Keratinocyte (primary cell): ENCODE results near the gene PLEK. TPM values are rescaled to one million over a fixed set of nuclear protein-coding genes. Genes with fewer than 3 reads are reported as not detected.

ENCODE experiments used
- DNase-seq: peaks from one replicate; pipeline ENCODE4 v3.0.0-alpha.2; 2011; ENCODE audit warnings: low read depth, missing footprints, low spot score
- FAIRE-seq: peaks from 2 replicates; lab custom pipeline; 2011; peaks lifted over from hg19 to GRCh38; lab: Jason Lieb, UNC
- H2AFZ ChIP-seq: 2 replicates; pipeline ENCODE4 v1.6.0; 2012; ENCODE audit warnings: low read length, control low read depth, inconsistent platforms; ENCODE audit not compliant: control insufficient read depth
- H3K27ac ChIP-seq: 2 replicates; pipeline ENCODE4 v1.5.1; 2011; ENCODE audit warnings: low read length; ENCODE audit not compliant: control insufficient read depth, insufficient read depth
- H3K27me3 ChIP-seq: 3 replicates; pipeline ENCODE4 v1.6.0; 2011; ENCODE audit warnings: low read length; ENCODE audit not compliant: control insufficient read depth, insufficient read depth; ENCODE audit errors: extremely low read depth
- H3K36me3 ChIP-seq, 2 experiments: 2 replicates in 1 of 2; 3 replicates in 1 of 2; pipeline ENCODE4 v1.5.1; 2011; ENCODE audit warnings: low read length in 2 of 2, mild to moderate bottlenecking in 1 of 2; ENCODE audit not compliant: control insufficient read depth in 2 of 2, insufficient read depth in 2 of 2; ENCODE audit errors: extremely low read depth in 1 of 2
- H3K4me1 ChIP-seq: 3 replicates; pipeline ENCODE4 v1.5.1; 2011; ENCODE audit warnings: low read length; ENCODE audit not compliant: control insufficient read depth, insufficient read depth; ENCODE audit errors: extremely low read depth
- H3K4me2 ChIP-seq: 3 replicates; pipeline ENCODE4 v1.6.0; 2011; ENCODE audit warnings: low read depth, low read length; ENCODE audit not compliant: control insufficient read depth, insufficient read depth; ENCODE audit errors: extremely low read depth
- H3K4me3 ChIP-seq, 3 experiments: fragments of 200-600 bp in 1 of 3; sonication (generic) in 1 of 3; 2 replicates in 2 of 3; 3 replicates in 1 of 3; pipeline ENCODE4 v1.5.1; 2011 to 2016; ENCODE audit warnings: low read length in 3 of 3, mild to moderate bottlenecking in 3 of 3, control low read depth in 2 of 3, inconsistent platforms in 1 of 3, low read depth in 1 of 3, mixed read lengths in 1 of 3, mixed run types in 1 of 3, moderate library complexity in 1 of 3; ENCODE audit not compliant: control insufficient read depth in 2 of 3, insufficient read depth in 2 of 3; ENCODE audit errors: extremely low read depth in 1 of 3
- H3K79me2 ChIP-seq: 2 replicates; pipeline ENCODE4 v1.6.0; 2012; ENCODE audit warnings: low read length; ENCODE audit not compliant: control insufficient read depth, insufficient read depth
- H3K9ac ChIP-seq: 3 replicates; pipeline ENCODE4 v1.6.0; 2011; ENCODE audit warnings: low read length; ENCODE audit not compliant: control insufficient read depth, insufficient read depth; ENCODE audit errors: extremely low read depth
- H3K9me1 ChIP-seq: 3 replicates; pipeline ENCODE4 v1.6.0; 2011; ENCODE audit warnings: low read length; ENCODE audit not compliant: control insufficient read depth, insufficient read depth; ENCODE audit errors: extremely low read depth
- H3K9me3 ChIP-seq: 2 replicates; pipeline ENCODE4 v1.5.1; 2012; ENCODE audit warnings: low read depth, low read length; ENCODE audit not compliant: control insufficient read depth
- H4K20me1 ChIP-seq: 3 replicates; pipeline ENCODE4 v1.6.0; 2011; ENCODE audit warnings: low read length; ENCODE audit not compliant: control insufficient read depth, insufficient read depth; ENCODE audit errors: extremely low read depth
- CTCF ChIP-seq, 3 experiments: IDR thresholded peaks in 1 of 3; conservative IDR thresholded peaks in 1 of 3; optimal IDR thresholded peaks in 1 of 3; 2 replicates in 2 of 3; 3 replicates in 1 of 3; pipeline versions ENCODE3 to v1.5.1; 2011; ENCODE audit warnings: low read length in 3 of 3, mild to moderate bottlenecking in 3 of 3, moderate library complexity in 2 of 3, control low read depth in 1 of 3, inconsistent platforms in 1 of 3; ENCODE audit not compliant: insufficient read depth in 2 of 3; ENCODE audit errors: extremely low read depth in 1 of 3
- EZH2 ChIP-seq: IDR thresholded peaks from one replicate; pipeline ENCODE4 v1.6.1; 2012; ENCODE audit warnings: inconsistent platforms, mild to moderate bottlenecking, low read length, moderate library complexity
- dilution Hi-C: fragments of 300-500 bp; cut with MboI; formaldehyde crosslinking; loops from one replicate; pipeline ENCODE4 v1.7.0; 2020; ENCODE audit warnings: low sequenced_read_pairs; ENCODE audit not compliant: extremely low pct_ligation_motif_present
- polyA plus RNA-seq, 5 experiments: library from polyadenylated mRNA; depleted of rRNA in 3 of 5; stranded (reverse) in 3 of 5; stranded (forward) in 1 of 5; unstranded in 1 of 5; fragments of >200 nt; gene quantifications; 1 replicate in 1 of 5; 2 replicates in 3 of 5; 3 replicates in 1 of 5; pipeline versions ENCODE4 v1.2.1 to v1.2.3, GENCODE V29; 2011 to 2012; ENCODE audit warnings: missing spikeins in 2 of 5, low read depth in 1 of 5, low replicate concordance in 1 of 5

Gene PLEK
- polyA plus RNA-seq, 1 donor (not counting 4 experiments of a cell fraction or from before 2014, with no cell fraction given) = 0.04 TPM

DNA sequence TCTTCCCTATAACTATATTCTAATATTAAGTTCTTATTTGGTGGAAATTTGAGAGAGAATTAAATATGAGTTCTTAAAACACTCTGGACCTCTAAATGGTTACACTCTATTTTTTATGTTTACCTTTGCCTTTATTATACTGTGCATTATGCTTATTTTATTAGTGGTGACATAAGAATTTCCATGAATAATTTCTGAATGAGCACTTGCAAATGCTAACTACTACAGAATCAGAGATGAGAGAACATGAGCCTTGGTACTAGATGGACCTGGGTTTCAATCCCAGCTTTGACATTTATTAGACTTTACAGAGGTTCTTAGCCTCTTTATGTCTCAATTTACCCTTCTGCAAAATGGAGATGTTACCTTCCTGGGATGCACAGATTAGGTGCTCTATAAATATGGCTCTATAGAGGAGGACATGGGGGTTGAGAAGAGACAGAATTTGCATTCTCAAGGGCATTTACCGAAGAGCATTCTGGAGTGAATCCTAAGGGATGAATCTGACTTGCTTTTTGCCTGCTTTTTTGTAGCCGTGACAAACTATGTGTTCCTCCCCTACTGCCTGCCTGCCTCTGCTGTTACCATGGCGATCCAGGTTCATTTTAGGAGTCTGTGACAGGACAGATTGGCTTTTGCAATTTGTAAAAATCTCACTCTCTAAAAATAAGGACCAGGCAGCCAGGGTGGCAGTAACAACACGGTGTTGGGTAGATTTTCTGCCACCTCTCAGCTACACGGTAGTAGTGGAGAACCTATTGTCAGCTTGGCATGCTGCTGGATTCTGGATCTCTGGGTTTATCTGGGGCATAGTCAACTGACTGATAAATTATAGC is 24.6 kb upstream of the PLEK start:
- Histone ChIP-seq H3K79me2 (no peaks in the 10 kb centered on the region), H3K27ac (no peak overlapping the region), H3K36me3 (no peaks in the 10 kb centered on the region), H3K4me1 (peaks cover 15% of the 10 kb centered on the region), H3K4me2 (no peak overlapping the region), H2AFZ (no peak overlapping the region), H4K20me1 (no peaks in the 10 kb centered on the region), H3K9me3 (no peaks in the 10 kb centered on the region), H3K4me3 (no peak overlapping the region), H3K27me3 (no peaks in the 10 kb centered on the region), H3K9ac (no peak overlapping the region), H3K9me1 (no peaks in the 10 kb centered on the region)
- no peak for DNase-seq
- dilution Hi-C loops = no loop called here
- no peak for FAIRE-seq
- TF ChIP-seq EZH2 (no peak), CTCF (optimal IDR thresholded peaks at IDR 0.05 in 1 of 3, IDR thresholded peaks at IDR 0.05 in 1 of 3, conservative IDR thresholded peaks at IDR 0.05 in 1 of 3; ENCODE audit: extremely low read depth in 1 of 3, insufficient read depth in 2 of 3, low read length in 3 of 3) (no peak)

DNA sequence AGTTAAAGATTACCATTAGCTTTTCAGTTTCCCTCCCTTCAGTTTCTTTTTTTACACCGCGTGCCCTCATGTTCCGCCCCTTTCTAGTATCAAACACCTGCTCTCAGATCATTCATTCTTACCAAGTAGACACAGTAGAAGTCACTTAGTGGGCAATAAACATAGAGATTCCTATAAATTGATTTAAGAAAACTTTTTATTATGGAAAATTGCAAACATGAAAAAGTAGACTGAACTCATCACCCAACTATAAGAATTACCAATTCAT is 24.1 kb upstream of the PLEK start:
- dilution Hi-C loops = no loop called here
- TF ChIP-seq EZH2 (no peak), CTCF (optimal IDR thresholded peaks at IDR 0.05 in 1 of 3, IDR thresholded peaks at IDR 0.05 in 1 of 3, conservative IDR thresholded peaks at IDR 0.05 in 1 of 3; ENCODE audit: extremely low read depth in 1 of 3, insufficient read depth in 2 of 3, low read length in 3 of 3) (no peak)
- Histone ChIP-seq H3K4me3 (no peak overlapping the region), H3K4me1 (peaks cover 10% of the 10 kb centered on the region), H3K9me1 (no peaks in the 10 kb centered on the region), H3K27ac (no peak overlapping the region), H3K9ac (no peak overlapping the region), H3K9me3 (no peaks in the 10 kb centered on the region), H2AFZ (no peak overlapping the region), H3K27me3 (no peaks in the 10 kb centered on the region), H3K79me2 (no peaks in the 10 kb centered on the region), H3K4me2 (no peak overlapping the region), H3K36me3 (no peaks in the 10 kb centered on the region), H4K20me1 (no peaks in the 10 kb centered on the region)
- DNase-seq (no peak), FAIRE-seq (no peak)
